Naive thymus-derived CD4-positive, alpha-beta T cell (primary cell): ENCODE measurements around the gene ARAP3. TPM values are rescaled to one million over a fixed set of nuclear protein-coding genes. Genes with fewer than 3 reads are reported as not detected.
"Not testable (repeated sequence)": the region's sequence is repeated elsewhere in the genome, so short reads cannot be mapped to it uniquely, and the experiment has no call there.

Experiments used
- ATAC-seq: fragments of 150-1000 bp; cut with Tn5 transposase; 2 replicates; pipeline ENCODE4 v1.10.0; 2021; ENCODE audit warnings: mild to moderate bottlenecking, moderate library complexity
- CTCF ChIA-PET: fragments of 350-600 bp; sonication (Branson Sonifier 250); formaldehyde crosslinking; loops from one replicate; lab custom pipeline; 2021; ENCODE audit warnings: antibody characterized with exemption; lab: Charles Lee
- POLR2A ChIA-PET: fragments of 350-600 bp; sonication (Branson Sonifier 250); formaldehyde crosslinking; loops from one replicate; lab custom pipeline; 2021; ENCODE audit warnings: antibody characterized with exemption, inconsistent platforms; lab: Charles Lee
- DNase-seq, 9 donors: peaks; one replicate each; pipeline versions ENCODE4 v3.0.0 to v3.0.0-alpha.2; 2020 to 2022; ENCODE audit warnings: mixed read lengths in 1 of 9
- H3K27ac ChIP-seq: one replicate; pipeline ENCODE4 v1.7.0; 2013; ENCODE audit warnings: mild to moderate bottlenecking, low read depth, low read length, moderate library complexity
- H3K27me3 ChIP-seq, 2 donors: one replicate each; pipeline ENCODE4 v1.7.0; 2013; ENCODE audit warnings: low read length in 2 of 2, mild to moderate bottlenecking in 2 of 2, moderate library complexity in 2 of 2; ENCODE audit not compliant: control insufficient read depth in 2 of 2, insufficient read depth in 2 of 2
- H3K36me3 ChIP-seq, 3 experiments: 1 replicate in 2 of 3; 2 replicates in 1 of 3; pipeline ENCODE4 v1.7.0; 2013; ENCODE audit warnings: low read length in 3 of 3, mild to moderate bottlenecking in 3 of 3, moderate library complexity in 1 of 3; ENCODE audit not compliant: insufficient read depth in 3 of 3, control insufficient read depth in 2 of 3
- H3K4me1 ChIP-seq, 2 donors: one replicate each; pipeline ENCODE4 v1.7.0; 2013; ENCODE audit warnings: low read length in 2 of 2, mild to moderate bottlenecking in 2 of 2, moderate library complexity in 1 of 2; ENCODE audit not compliant: control insufficient read depth in 2 of 2, insufficient read depth in 2 of 2
- H3K4me3 ChIP-seq: 2 replicates; pipeline ENCODE4 v1.7.0; 2013; ENCODE audit warnings: mild to moderate bottlenecking, low read length
- H3K9me3 ChIP-seq, 3 experiments: 1 replicate in 2 of 3; 2 replicates in 1 of 3; pipeline ENCODE4 v1.7.0; 2013; ENCODE audit warnings: low read length in 3 of 3; ENCODE audit not compliant: control insufficient read depth in 2 of 3
- H3K27ac Mint-ChIP-seq, 9 donors: one replicate each; pipeline ENCODE4 v1.8.0; 2020 to 2022; ENCODE audit warnings: mixed read lengths in 9 of 9, mild to moderate bottlenecking in 8 of 9, moderate library complexity in 5 of 9, inconsistent platforms in 2 of 9
- H3K27me3 Mint-ChIP-seq, 5 donors: one replicate each; pipeline ENCODE4 v1.8.0; 2021 to 2022; ENCODE audit warnings: mixed read lengths in 5 of 5, mild to moderate bottlenecking in 1 of 5
- H3K36me3 Mint-ChIP-seq, 5 donors: one replicate each; pipeline ENCODE4 v1.8.0; 2020 to 2022; ENCODE audit warnings: mixed read lengths in 5 of 5, mild to moderate bottlenecking in 3 of 5, inconsistent platforms in 1 of 5
- H3K4me1 Mint-ChIP-seq, 7 donors: one replicate each; pipeline ENCODE4 v1.8.0; 2020 to 2022; ENCODE audit warnings: mixed read lengths in 7 of 7, mild to moderate bottlenecking in 3 of 7, inconsistent platforms in 1 of 7
- H3K4me3 Mint-ChIP-seq, 10 donors: one replicate each; pipeline ENCODE4 v1.8.0; 2020 to 2022; ENCODE audit warnings: mild to moderate bottlenecking in 10 of 10, mixed read lengths in 10 of 10, moderate library complexity in 6 of 10, inconsistent platforms in 2 of 10
- H3K9me3 Mint-ChIP-seq, 11 donors: one replicate each; pipeline ENCODE4 v1.8.0; 2020 to 2022; ENCODE audit warnings: mixed read lengths in 11 of 11, mild to moderate bottlenecking in 4 of 11, inconsistent platforms in 1 of 11, moderate library complexity in 1 of 11
- intact Hi-C, 2 donors: fragments of 100-400 bp; cut with micrococcal nuclease; formaldehyde crosslinking; loops; one replicate each; pipeline ENCODE4 v1.15.1; 2023
- polyA plus RNA-seq, 2 donors: library from polyadenylated mRNA; unstranded; fragments of 300-500 nt; fragmentation: Illumina TruSeq; gene quantifications; one replicate each; pipeline ENCODE4 v1.2.3, GENCODE V29; 2021
- total RNA-seq, 6 experiments: library from RNA in 5 of 6; stranded (reverse) in 5 of 6; gene quantifications; 1 replicate in 5 of 6; 2 replicates in 1 of 6; pipeline ENCODE4 v1.2.3 and lab custom pipeline; 2021 to 2026

Gene ARAP3
- total and polyA plus RNA-seq, 7 experiments from 2014 or later, result 1.0 to 15.3 (median 9.8) TPM; not detected in 2

DNA sequence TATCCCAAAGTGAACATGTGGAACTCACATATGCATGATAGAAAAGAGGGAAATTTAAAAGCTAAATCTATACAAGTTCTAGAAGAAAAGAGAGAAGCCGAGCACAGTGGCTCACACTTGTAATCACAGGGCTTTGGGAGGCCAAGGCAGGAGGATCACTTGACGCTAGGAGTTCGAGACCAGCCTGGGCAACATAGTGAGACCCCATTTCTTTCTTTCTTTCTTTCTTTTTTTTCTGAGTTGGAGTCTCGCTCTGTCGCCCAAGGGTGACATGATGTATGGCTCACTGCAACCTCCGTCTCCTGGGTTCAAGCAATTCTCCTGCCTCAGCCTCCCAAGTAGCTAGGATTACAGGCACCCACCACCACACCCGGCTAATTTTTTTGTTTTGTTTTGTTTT lies 72.1 kb downstream of the ARAP3 start:
- not testable (repeated sequence) for H3K27me3 ChIP-seq, H3K9me3 ChIP-seq, DNase-seq, ATAC-seq, H3K27me3 Mint-ChIP-seq, H3K36me3 ChIP-seq, H3K9me3 Mint-ChIP-seq, H3K4me3 ChIP-seq
- intact Hi-C loops, result loop anchor here (5.0 to 10.0 kb wide), 5 partner anchors 42 to 1795 kb away; partner anchors contain the start of genes APBB3 (in 2 of the 2), SLC35A4 (in 2 of the 2), FCHSD1 (in 1 of the 2) and NR3C1 (in 1 of the 2)
- ChIA-PET POLR2A (interaction anchor here (0.7 to 5.0 kb wide), 3 partner anchors 8 to 18 kb away, joined by 3 to 71 read pairs (median 4); partner anchors contain the start of gene DIAPH1), CTCF (interaction anchor here (1.0 to 4.1 kb wide), 2 partner anchors 10 to 18 kb away, joined by 4 to 25 read pairs; no protein-coding TSS in a partner anchor)
- Mint-ChIP-seq H3K4me3 (peak overlapping the region in 9 of 10 donors; percentile 5 to 86 (median 57)), H3K27ac (peak overlapping the region; percentile 76 to 96 (median 92)), H3K4me1 (peaks cover 73 to 97% (median 89%) of the 10 kb centered on the region in 7 donors), H3K36me3 (peaks cover 4 to 38% (median 10%) of the 10 kb centered on the region in 5 donors)
- Histone ChIP-seq H3K27ac (peak overlapping the region; percentile 72), H3K4me1 (peaks cover 78 to 84% of the 10 kb centered on the region in 2 donors)

- CTCF ChIA-PET, result interaction anchor here (0.7 to 4.2 kb wide), 3 partner anchors 9 to 1747 kb away, joined by 3 to 43 read pairs (median 25); partner anchors contain the start of gene DIAPH1
- Histone ChIP-seq H3K36me3 (no peaks in the 10 kb centered on the region), H3K27ac (peak overlapping the region; percentile 72), H3K9me3 (no peaks in the 10 kb centered on the region), H3K27me3 (no peaks in the 10 kb centered on the region), H3K4me3 (peak overlapping the region; percentile 1), H3K4me1 (peaks cover 79 to 85% of the 10 kb centered on the region in 2 donors)
- no peak for DNase-seq
- Mint-ChIP-seq H3K36me3 (peaks cover 4 to 39% (median 10%) of the 10 kb centered on the region in 5 donors), H3K4me1 (peaks cover 75 to 97% (median 89%) of the 10 kb centered on the region in 7 donors), H3K9me3 (peaks cover 0 to 2% (median 0%) of the 10 kb centered on the region in 11 donors), H3K4me3 (peak overlapping the region in 6 of 10 donors; percentile 35 to 86 (median 76)), H3K27me3 (no peaks in the 10 kb centered on the region), H3K27ac (peak overlapping the region; percentile 84 to 96 (median 89))
- POLR2A ChIA-PET, result interaction anchor here (0.7 to 5.0 kb wide), 2 partner anchors 9 to 74 kb away, joined by 3 to 71 read pairs; partner anchors contain the start of gene DIAPH1
- intact Hi-C loops, result loop anchor here (5.0 to 10.0 kb wide), 2 partner anchors 43 to 1396 kb away; partner anchors contain the start of gene FCHSD1 (in 1 of the 2)
- ATAC-seq, result no peak
Measured at GRCh38 chr5:141609044-141609443, 73.0 kb downstream of the ARAP3 start.

GRCh38 chr5:141608557-141608956 lies 73.5 kb downstream of the ARAP3 start:
- peaks cover 0 to 2% (median 0%) of the 10 kb centered on the region in 11 donors for H3K9me3 Mint-ChIP-seq
- peaks cover 74 to 97% (median 89%) of the 10 kb centered on the region in 7 donors for H3K4me1 Mint-ChIP-seq
- peak overlapping the region; percentile 23 to 86 (median 70) for H3K4me3 Mint-ChIP-seq
- Histone ChIP-seq H3K36me3 (no peaks in the 10 kb centered on the region), H3K9me3 (no peaks in the 10 kb centered on the region), H3K4me1 (peaks cover 79 to 85% of the 10 kb centered on the region in 2 donors), H3K27ac (peak overlapping the region; percentile 72), H3K4me3 (peak overlapping the region; percentile 1), H3K27me3 (no peaks in the 10 kb centered on the region)
- ChIA-PET POLR2A (interaction anchor here (0.7 to 5.4 kb wide), 5 partner anchors 9 to 75 kb away, joined by 3 to 71 read pairs (median 7); partner anchors contain the start of genes DIAPH1 and RELL2), CTCF (interaction anchor here (0.7 to 4.2 kb wide), 4 partner anchors 9 to 1748 kb away, joined by 3 to 43 read pairs (median 14); partner anchors contain the start of gene DIAPH1)
- DNase-seq (no peak), ATAC-seq (no peak)
- intact Hi-C loops, result loop anchor here (5.0 to 10.0 kb wide), 2 partner anchors 44 to 1396 kb away; partner anchors contain the start of gene FCHSD1 (in 1 of the 2)
- H3K36me3 Mint-ChIP-seq, result peaks cover 4 to 39% (median 10%) of the 10 kb centered on the region in 5 donors
- H3K27me3 Mint-ChIP-seq, result no peaks in the 10 kb centered on the region
- peak overlapping the region; percentile 83 to 96 (median 89) for H3K27ac Mint-ChIP-seq

GRCh38 chr5:141608046-141608445 lies 74.0 kb downstream of the ARAP3 start:
- peaks cover 0 to 2% (median 0%) of the 10 kb centered on the region in 11 donors for H3K9me3 Mint-ChIP-seq
- Histone ChIP-seq H3K36me3 (no peaks in the 10 kb centered on the region), H3K9me3 (no peaks in the 10 kb centered on the region), H3K4me3 (peak overlapping the region; percentile 1), H3K4me1 (peaks cover 79 to 86% of the 10 kb centered on the region in 2 donors), H3K27me3 (no peaks in the 10 kb centered on the region), H3K27ac (peak overlapping the region; percentile 72)
- DNase-seq (no peak), ATAC-seq (no peak)
- CTCF ChIA-PET, result interaction anchor here (1.0 to 4.2 kb wide), 4 partner anchors 8 to 16 kb away, joined by 3 to 43 read pairs (median 14); partner anchors contain the start of gene DIAPH1
- no peaks in the 10 kb centered on the region for H3K27me3 Mint-ChIP-seq
- peaks cover 69 to 97% (median 89%) of the 10 kb centered on the region in 7 donors for H3K4me1 Mint-ChIP-seq
- POLR2A ChIA-PET, result interaction anchor here (2.0 to 5.4 kb wide), 4 partner anchors 10 to 29 kb away, joined by 5 to 71 read pairs (median 22); partner anchors contain the start of genes DIAPH1 and RELL2
- intact Hi-C loops, result loop anchor here (5.0 to 10.0 kb wide), 2 partner anchors 44 to 1397 kb away; partner anchors contain the start of gene FCHSD1 (in 1 of the 2)
- peak overlapping the region; percentile 83 to 96 (median 89) for H3K27ac Mint-ChIP-seq
- H3K4me3 Mint-ChIP-seq, result peak overlapping the region; percentile 43 to 86 (median 76)
- H3K36me3 Mint-ChIP-seq, result peaks cover 4 to 37% (median 10%) of the 10 kb centered on the region in 5 donors

DNA sequence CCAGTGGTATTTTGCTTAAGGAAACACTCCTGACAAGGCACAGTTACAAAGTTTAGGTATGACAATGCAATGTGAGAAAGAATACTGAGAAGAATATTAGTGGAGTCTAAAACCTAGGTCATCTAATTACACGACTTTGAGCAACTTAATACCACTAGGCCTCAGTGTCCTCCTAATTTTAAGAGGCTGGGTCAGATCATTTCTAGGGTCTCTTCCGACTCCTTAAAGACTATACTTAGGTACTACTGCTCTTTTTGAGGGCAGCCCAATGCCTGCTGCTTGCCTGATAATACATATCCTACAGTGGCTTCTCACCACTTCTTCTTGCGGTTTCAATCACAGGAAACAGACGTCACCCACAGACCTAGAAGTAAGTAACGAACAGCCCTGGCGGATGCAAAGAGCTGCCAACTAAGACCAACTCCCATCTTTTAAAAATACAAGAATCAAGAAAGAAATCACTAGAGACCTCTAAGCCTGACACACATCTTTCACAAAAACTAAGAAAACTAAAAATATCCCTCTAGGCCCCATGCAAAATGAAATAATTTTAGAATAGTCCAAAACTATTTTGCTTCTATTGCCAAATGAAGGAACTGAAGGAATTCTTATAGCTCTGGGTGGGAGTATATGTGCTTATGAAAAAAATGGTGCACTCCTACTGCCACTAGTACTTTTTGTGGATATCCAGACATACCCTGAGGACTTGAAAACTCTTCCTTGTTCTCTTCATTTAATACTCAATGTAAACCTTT lies 76.3 kb downstream of the ARAP3 start:
- Histone ChIP-seq H3K9me3 (no peaks in the 10 kb centered on the region), H3K36me3 (no peaks in the 10 kb centered on the region), H3K4me3 (peak overlapping the region; percentile 37), H3K27me3 (no peaks in the 10 kb centered on the region), H3K4me1 (peaks cover 86 to 87% of the 10 kb centered on the region in 2 donors), H3K27ac (peak overlapping the region; percentile 72)
- Mint-ChIP-seq H3K36me3 (peaks cover 0 to 33% (median 5%) of the 10 kb centered on the region in 5 donors), H3K27me3 (no peaks in the 10 kb centered on the region), H3K4me1 (peaks cover 60 to 97% (median 90%) of the 10 kb centered on the region in 7 donors), H3K27ac (peak overlapping the region; percentile 83 to 96 (median 89)), H3K9me3 (peaks cover 0 to 2% (median 0%) of the 10 kb centered on the region in 11 donors), H3K4me3 (peak overlapping the region; percentile 13 to 88 (median 80))
- POLR2A ChIA-PET, result interaction anchor here (0.6 to 5.4 kb wide), 6 partner anchors 8 to 31 kb away, joined by 3 to 71 read pairs (median 12); partner anchors contain the start of genes DIAPH1, HDAC3 and RELL2
- peak; percentile 95 for ATAC-seq
- CTCF ChIA-PET, result interaction anchor here (1.2 to 4.2 kb wide), 4 partner anchors 9 to 14 kb away, joined by 4 to 43 read pairs (median 6); partner anchors contain the start of gene DIAPH1
- peak in 8 of 9 donors; percentile 60 to 90 (median 88) for DNase-seq
- intact Hi-C loops, result loop anchor here (1.0 to 10.0 kb wide), 6 partner anchors 8 to 1399 kb away; partner anchors contain the start of genes HDAC3 (in 2 of the 2), RELL2 (in 2 of the 2) and FCHSD1 (in 1 of the 2)
